HG03097 (cell line): ENCODE data around the gene CEP44.
"Not testable (repeated sequence)": the region's sequence is repeated elsewhere in the genome, so short reads cannot be mapped to it uniquely, and the experiment has no call there.

Experiments used
- ATAC-seq: cut with Tn5 transposase; IDR thresholded peaks from one replicate; pipeline ENCODE4 v1.9.1; 2021; ENCODE audit not compliant: unreplicated experiment, low FRiP score

Gene CEP44

GRCh38 chr4:174380206-174380605 lies 96.5 kb downstream of the CEP44 start:
- ATAC-seq, result not testable (repeated sequence)

GRCh38 chr4:174380699-174381439 lies 97.2 kb downstream of the CEP44 start:
- no peak for ATAC-seq

GRCh38 chr4:174381440-174381800 lies 97.7 kb downstream of the CEP44 start:
- ATAC-seq, result no peak
